Endodermal cell (in vitro differentiated cells): Measurements from ENCODE around the gene NEMP1. TPM values are rescaled to one million over a fixed set of nuclear protein-coding genes. Genes with fewer than 3 reads are reported as not detected.

Source experiments
- DNase-seq: peaks from one replicate; pipeline ENCODE4 v3.0.0-alpha.2; 2017
- H3K27ac ChIP-seq: 2 replicates; pipeline ENCODE4 v1.5.1; 2013; ENCODE audit warnings: mild to moderate bottlenecking, low read depth, low read length, moderate library complexity
- H3K27me3 ChIP-seq: 2 replicates; pipeline ENCODE4 v1.6.1; 2013; ENCODE audit warnings: mild to moderate bottlenecking, low read length, moderate library complexity; ENCODE audit not compliant: insufficient read depth, control insufficient read depth, poor library complexity, severe bottlenecking
- H3K36me3 ChIP-seq: 2 replicates; pipeline ENCODE4 v1.7.0; 2013; ENCODE audit warnings: mild to moderate bottlenecking, low read length, moderate library complexity; ENCODE audit not compliant: control insufficient read depth, insufficient read depth
- H3K4me1 ChIP-seq: one replicate; pipeline ENCODE4 v1.7.0; 2013; ENCODE audit warnings: low read length; ENCODE audit not compliant: control insufficient read depth, insufficient read depth
- H3K4me3 ChIP-seq: 2 replicates; pipeline ENCODE4 v1.5.1; 2013; ENCODE audit warnings: mild to moderate bottlenecking, low read length, moderate library complexity
- H3K9ac ChIP-seq: 2 replicates; pipeline ENCODE4 v1.6.1; 2013; ENCODE audit warnings: mild to moderate bottlenecking, low read length, moderate library complexity; ENCODE audit not compliant: poor library complexity, severe bottlenecking; ENCODE audit errors: extremely low read depth
- H3K9me3 ChIP-seq: 2 replicates; pipeline ENCODE4 v1.6.1; 2013; ENCODE audit warnings: mild to moderate bottlenecking, low read length, moderate library complexity; ENCODE audit not compliant: control insufficient read depth
- H3K27ac Mint-ChIP-seq: 2 replicates; pipeline ENCODE4 v1.8.0; 2020; ENCODE audit warnings: mixed read lengths
- H3K27me3 Mint-ChIP-seq: 2 replicates; pipeline ENCODE4 v1.8.0; 2021; ENCODE audit warnings: mild to moderate bottlenecking, mixed read lengths; ENCODE audit not compliant: insufficient read depth
- H3K36me3 Mint-ChIP-seq: 2 replicates; pipeline ENCODE4 v1.8.0; 2020; ENCODE audit warnings: low read depth, mixed read lengths
- H3K4me1 Mint-ChIP-seq: 2 replicates; pipeline ENCODE4 v1.8.0; 2020; ENCODE audit warnings: mixed read lengths
- H3K4me3 Mint-ChIP-seq: 2 replicates; pipeline ENCODE4 v1.8.0; 2020; ENCODE audit warnings: mild to moderate bottlenecking, moderate library complexity, mixed read lengths
- H3K9me3 Mint-ChIP-seq: 2 replicates; pipeline ENCODE4 v1.8.0; 2020; ENCODE audit warnings: mild to moderate bottlenecking, mixed read lengths
- WGBS, 2 experiments: methylation state at CpG; one replicate each; pipeline versions ENCODE4 v1.1.5 to v1.1.7; 2013; ENCODE audit warnings: missing lambda C conversion rate in 2 of 2, mixed read lengths in 1 of 2; ENCODE audit not compliant: insufficient coverage in 1 of 2, insufficient read length in 1 of 2; 5-methylcytosine and 5-hydroxymethylcytosine counted together
- total RNA-seq, 2 donors: library from RNA; stranded (reverse); fragmentation: NEBNext Ultra II Directional in 1 of 2; extraction: Animal tissue kit (Norgen Biotek cat#: 25700) in 1 of 2; gene quantifications; 2 replicates in 1 of 2; 3 replicates in 1 of 2; pipeline ENCODE4 v1.2.1, GENCODE V29; 2021
- TF ChIP-seq, protein P1 (sequence below): fragments of 200-600 bp; sonication (generic); conservative IDR thresholded peaks from 2 replicates; pipeline ENCODE4 v1.5.0; 2021; ENCODE audit warnings: antibody characterized with exemption, mild to moderate bottlenecking

NEMP1 gene
- total RNA-seq, 2 donors from 2014 or later: 36.3 to 52.6 TPM

DNA sequence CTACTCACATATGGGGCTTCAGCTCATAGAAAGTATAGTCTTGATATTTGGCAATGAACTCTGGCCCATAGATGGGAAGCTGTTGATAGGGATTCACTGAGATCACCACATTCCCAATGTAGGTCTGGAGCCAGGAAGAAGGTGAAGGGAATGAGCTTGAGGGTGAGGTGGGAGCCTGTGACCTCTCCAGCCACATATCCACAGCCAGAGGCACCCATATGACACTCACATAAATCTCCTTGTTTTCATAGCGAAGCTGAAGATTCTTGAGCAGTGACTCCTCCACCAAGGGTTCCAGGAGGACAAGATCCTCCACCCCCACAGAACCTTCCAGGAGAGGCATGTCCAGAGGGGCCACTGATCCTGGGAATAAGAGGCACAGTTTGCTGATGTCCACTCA, 30.6 kb downstream of the NEMP1 start:
- Mint-ChIP-seq H3K4me1 (peaks cover 16% of the 10 kb centered on the region), H3K36me3 (no peaks in the 10 kb centered on the region), H3K4me3 (no peak overlapping the region), H3K27ac (no peak overlapping the region), H3K27me3 (peaks cover 66% of the 10 kb centered on the region), H3K9me3 (no peaks in the 10 kb centered on the region)
- Histone ChIP-seq H3K9me3 (no peaks in the 10 kb centered on the region), H3K4me1 (peaks cover 4% of the 10 kb centered on the region), H3K27ac (no peak overlapping the region), H3K9ac (no peak overlapping the region), H3K4me3 (no peak overlapping the region), H3K27me3 (peaks cover 68% of the 10 kb centered on the region), H3K36me3 (no peaks in the 10 kb centered on the region)
- WGBS, 2 experiments: 87% methylated on average over 1 of the region's 1 CpG; no CpG with 5 or more reads in 1 of the 2 experiments
- no peak for DNase-seq
- TF ChIP-seq, protein P1, sequence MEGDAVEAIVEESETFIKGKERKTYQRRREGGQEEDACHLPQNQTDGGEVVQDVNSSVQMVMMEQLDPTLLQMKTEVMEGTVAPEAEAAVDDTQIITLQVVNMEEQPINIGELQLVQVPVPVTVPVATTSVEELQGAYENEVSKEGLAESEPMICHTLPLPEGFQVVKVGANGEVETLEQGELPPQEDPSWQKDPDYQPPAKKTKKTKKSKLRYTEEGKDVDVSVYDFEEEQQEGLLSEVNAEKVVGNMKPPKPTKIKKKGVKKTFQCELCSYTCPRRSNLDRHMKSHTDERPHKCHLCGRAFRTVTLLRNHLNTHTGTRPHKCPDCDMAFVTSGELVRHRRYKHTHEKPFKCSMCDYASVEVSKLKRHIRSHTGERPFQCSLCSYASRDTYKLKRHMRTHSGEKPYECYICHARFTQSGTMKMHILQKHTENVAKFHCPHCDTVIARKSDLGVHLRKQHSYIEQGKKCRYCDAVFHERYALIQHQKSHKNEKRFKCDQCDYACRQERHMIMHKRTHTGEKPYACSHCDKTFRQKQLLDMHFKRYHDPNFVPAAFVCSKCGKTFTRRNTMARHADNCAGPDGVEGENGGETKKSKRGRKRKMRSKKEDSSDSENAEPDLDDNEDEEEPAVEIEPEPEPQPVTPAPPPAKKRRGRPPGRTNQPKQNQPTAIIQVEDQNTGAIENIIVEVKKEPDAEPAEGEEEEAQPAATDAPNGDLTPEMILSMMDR: no peak

DNA sequence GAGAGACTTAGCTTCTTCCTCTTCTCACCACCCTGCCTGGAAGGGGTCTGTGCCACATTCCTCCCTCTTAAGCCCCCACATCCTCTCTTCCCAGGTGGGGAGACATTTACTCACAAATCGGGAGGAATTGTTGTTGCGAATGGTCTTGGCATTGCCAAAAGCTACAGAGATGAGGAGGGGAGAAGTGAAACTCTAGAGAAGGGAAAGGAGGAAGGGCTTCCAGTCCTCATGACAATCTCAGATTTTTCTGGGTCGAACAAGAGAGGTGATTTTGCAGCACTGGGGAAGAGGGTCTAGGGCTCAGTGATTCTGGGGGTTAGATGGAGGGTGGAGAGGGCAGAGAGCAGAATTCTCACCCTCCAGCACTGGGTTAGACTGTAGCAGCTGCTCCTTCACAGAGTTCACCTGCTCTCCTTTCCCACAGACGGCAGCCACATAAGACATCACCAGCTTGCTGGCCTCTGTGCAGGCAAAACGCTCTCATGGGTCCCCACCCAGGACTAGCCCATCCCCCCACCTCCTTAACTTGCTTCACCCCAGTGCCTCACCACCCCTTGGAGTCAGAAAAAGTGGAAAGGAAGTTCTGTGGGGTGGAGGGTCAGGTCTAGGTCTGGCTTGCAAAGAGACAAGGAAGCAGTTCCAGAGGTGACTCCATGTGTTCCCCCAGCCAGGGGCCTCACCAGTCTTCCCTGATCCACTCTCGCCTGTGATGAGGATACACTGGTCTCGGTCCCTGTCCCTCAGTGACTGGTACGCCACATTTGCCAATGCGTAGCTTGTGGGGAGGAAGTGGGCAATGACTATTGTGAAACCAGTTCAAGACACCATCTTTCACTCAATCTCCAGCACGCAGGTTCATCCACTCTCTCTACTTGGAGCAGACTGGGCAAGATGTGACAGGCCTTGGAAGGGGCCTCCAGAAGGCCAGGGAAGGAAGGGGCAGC, 31.4 kb downstream of the NEMP1 start:
- Histone ChIP-seq H3K4me3 (no peak overlapping the region), H3K27me3 (peaks cover 73% of the 10 kb centered on the region), H3K9me3 (no peaks in the 10 kb centered on the region), H3K9ac (no peak overlapping the region), H3K4me1 (peaks cover 4% of the 10 kb centered on the region), H3K36me3 (no peaks in the 10 kb centered on the region), H3K27ac (no peak overlapping the region)
- DNase-seq: peak; percentile 36
- WGBS, 2 experiments: 89 to 91% methylated on average over 7 to 10 of the region's 10 CpGs
- no peak overlapping the region for H3K4me3 Mint-ChIP-seq
- H3K27ac Mint-ChIP-seq: no peak overlapping the region
- no peaks in the 10 kb centered on the region for H3K36me3 Mint-ChIP-seq
- H3K27me3 Mint-ChIP-seq: peaks cover 62% of the 10 kb centered on the region
- TF ChIP-seq, protein P1: no peak
- H3K4me1 Mint-ChIP-seq: peaks cover 16% of the 10 kb centered on the region
- H3K9me3 Mint-ChIP-seq: no peaks in the 10 kb centered on the region

DNA sequence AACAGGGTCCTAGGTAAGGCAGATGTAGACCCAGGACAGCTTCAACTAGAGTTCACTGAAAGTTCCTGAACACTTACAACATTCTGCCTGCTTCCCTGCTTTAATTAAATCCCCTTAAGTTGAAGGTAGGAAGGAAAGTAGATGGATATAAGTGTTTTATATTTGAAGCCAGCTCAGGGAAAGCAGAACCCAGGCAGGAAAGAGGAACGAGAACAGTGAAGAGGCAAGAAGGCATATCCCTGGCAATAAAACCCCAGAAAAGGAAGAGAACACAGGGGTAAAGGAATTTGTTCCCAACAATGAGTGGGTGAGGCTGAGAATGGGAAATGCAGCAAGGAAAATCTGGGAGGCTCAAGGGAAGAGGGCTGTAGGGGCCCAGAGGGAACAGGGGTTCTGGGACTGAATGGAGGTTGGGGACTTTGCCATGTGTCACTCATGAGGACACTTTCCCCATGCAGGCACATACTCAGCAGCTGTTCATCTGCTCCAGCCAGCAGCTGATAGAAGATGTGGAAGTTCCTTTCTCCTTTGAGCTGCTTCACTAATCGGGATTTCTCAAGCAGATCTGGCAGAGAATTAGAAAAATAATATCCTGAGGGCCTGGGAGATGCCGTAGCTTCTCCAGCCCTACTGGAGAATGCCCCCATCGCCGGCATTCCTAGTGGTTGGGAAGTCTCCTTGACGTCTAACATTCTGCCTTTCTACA, 32.4 kb downstream of the NEMP1 start:
- H3K27me3 ChIP-seq: peaks cover 66% of the 10 kb centered on the region
- TF ChIP-seq, protein P1: no peak
- Mint-ChIP-seq H3K4me3 (no peak overlapping the region), H3K36me3 (no peaks in the 10 kb centered on the region), H3K9me3 (no peaks in the 10 kb centered on the region), H3K27ac (no peak overlapping the region), H3K27me3 (peaks cover 57% of the 10 kb centered on the region), H3K4me1 (peaks cover 16% of the 10 kb centered on the region)
- H3K4me3 ChIP-seq: no peak overlapping the region
- 86 to 87% methylated on average over 6 of the region's 6 CpGs for WGBS, 2 experiments
- H3K27ac ChIP-seq: no peak overlapping the region
- H3K9me3 ChIP-seq: no peaks in the 10 kb centered on the region
- H3K9ac ChIP-seq: no peak overlapping the region
- peaks cover 4% of the 10 kb centered on the region for H3K4me1 ChIP-seq
- peak; percentile 36 for DNase-seq
- H3K36me3 ChIP-seq: no peaks in the 10 kb centered on the region
